ENCODE results near the gene EFTUD2.

EFTUD2 gene

DNA sequence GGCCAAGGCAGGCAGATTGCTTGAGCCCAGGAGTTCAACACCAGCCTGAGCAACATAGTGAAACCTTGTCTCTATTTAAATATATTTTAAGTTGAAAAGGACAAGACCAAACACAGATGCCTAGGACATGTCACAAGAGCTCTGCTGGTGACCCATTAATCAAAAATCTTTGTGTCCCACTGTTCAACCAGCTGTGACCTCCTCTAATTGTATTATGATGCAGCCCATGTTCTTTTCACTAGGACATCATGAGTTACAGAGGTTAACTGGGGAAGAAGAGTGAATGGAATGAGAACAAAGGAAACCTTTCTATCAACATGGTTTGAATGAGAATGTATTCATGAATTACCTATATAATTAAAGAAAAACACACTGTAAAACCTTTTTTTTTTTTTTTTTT is 7.0 kb downstream of the EFTUD2 start:
- TF ChIP-seq CTCF (IDR thresholded peaks at IDR 0.05), result no peak
- H3K36me3 ChIP-seq (ENCODE audit: control insufficient read depth, insufficient read depth, low read length), result no peaks in the 10 kb centered on the region
- H2AFZ ChIP-seq, result no peak overlapping the region
- peaks cover 24% of the 10 kb centered on the region for H3K79me2 ChIP-seq
- H3K4me1 ChIP-seq, result peaks cover 6% of the 10 kb centered on the region
- no peak overlapping the region for H3K9ac ChIP-seq
- H3K9me3 ChIP-seq (ENCODE audit: control insufficient read depth, low read length), result no peaks in the 10 kb centered on the region
- no peak overlapping the region for H3K27ac ChIP-seq
- no peak overlapping the region for H3K4me3 ChIP-seq (ENCODE audit: low read depth, low read length)
- H3K4me2 ChIP-seq (ENCODE audit: low read length), result no peak overlapping the region
- H3K27me3 ChIP-seq (ENCODE audit: control insufficient read depth, insufficient read depth, low read length), result no peaks in the 10 kb centered on the region

DNA sequence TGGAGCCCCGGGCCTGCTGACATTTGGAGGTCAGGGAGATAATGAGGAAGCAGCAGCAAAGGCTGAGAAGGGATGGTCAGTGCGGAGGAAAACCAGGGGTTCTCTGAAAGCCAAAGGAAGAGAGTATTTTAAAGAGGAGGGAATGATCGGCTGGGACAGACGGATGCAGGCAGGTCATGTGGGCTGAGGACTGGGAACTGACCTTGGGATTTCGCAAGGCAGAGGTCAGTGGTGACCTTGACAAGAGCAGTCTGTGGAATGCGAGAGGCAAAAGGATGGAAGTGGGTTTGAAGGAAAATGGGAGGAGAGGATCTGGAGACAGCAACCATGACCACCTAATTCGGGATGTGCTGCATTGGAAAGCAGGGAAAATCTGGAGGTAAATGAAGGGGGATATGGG is 10.2 kb downstream of the EFTUD2 start:
- Histone ChIP-seq H3K9ac (no peak overlapping the region), H3K4me3 (ENCODE audit: low read depth, low read length) (no peak overlapping the region), H3K4me2 (ENCODE audit: low read length) (no peak overlapping the region), H3K9me3 (ENCODE audit: control insufficient read depth, low read length) (no peaks in the 10 kb centered on the region), H3K79me2 (peaks cover 12% of the 10 kb centered on the region), H3K27me3 (ENCODE audit: control insufficient read depth, insufficient read depth, low read length) (no peaks in the 10 kb centered on the region), H3K27ac (no peak overlapping the region), H3K36me3 (ENCODE audit: control insufficient read depth, insufficient read depth, low read length) (peaks cover 3% of the 10 kb centered on the region), H3K4me1 (peaks cover 6% of the 10 kb centered on the region), H2AFZ (no peak overlapping the region)
- no peak for TF ChIP-seq CTCF (IDR thresholded peaks at IDR 0.05)

DNA sequence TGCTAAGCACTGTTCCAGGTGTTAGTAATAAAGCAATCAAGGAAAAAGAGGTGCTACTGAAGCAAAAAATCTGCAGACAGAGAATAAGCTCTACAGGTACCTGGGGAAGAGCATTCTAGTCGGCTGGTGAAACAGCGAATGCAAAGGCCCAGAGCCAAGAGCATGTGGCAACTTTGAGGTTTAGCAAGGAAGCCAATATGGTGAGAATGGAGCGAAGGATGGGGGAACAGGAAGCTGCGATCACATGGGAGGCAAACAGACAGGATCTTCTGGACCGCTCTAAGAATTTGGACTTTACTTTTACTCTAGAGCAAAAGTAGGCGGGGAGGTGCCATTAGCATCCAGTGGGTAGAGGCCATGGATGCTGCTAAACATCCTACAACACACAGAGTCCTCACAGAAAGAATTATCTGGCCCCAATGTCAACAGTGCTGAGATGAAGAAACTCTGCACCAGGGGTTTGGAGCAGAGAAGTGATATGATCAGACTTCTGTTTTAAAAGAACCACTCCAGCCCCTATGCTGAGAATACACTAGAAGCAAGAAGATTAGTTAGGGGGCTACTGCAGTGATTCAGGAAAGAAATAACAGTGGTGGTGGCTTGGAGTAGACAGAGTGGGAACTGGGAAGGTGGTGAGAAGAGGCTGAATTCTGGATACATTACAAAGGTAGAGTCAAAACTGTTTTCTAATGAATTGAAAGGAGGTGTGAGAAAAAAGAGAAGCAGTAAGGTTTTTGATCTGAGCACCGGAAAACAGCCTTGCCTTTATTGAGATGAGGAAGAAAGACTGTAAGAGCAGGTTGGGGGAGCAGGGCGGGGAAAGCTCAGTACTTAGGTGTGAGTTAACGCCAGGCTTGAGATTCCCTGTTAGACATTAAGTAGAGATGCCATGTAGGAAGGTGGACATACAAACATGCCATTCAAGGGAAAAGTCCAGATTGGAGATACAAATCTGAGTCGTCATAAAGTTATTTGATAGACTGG is 11.0 kb downstream of the EFTUD2 start:
- Histone ChIP-seq H3K27ac (no peak overlapping the region), H3K9me3 (ENCODE audit: control insufficient read depth, low read length) (no peaks in the 10 kb centered on the region), H3K9ac (no peak overlapping the region), H2AFZ (no peak overlapping the region), H3K36me3 (ENCODE audit: control insufficient read depth, insufficient read depth, low read length) (peaks cover 3% of the 10 kb centered on the region), H3K27me3 (ENCODE audit: control insufficient read depth, insufficient read depth, low read length) (no peaks in the 10 kb centered on the region), H3K4me3 (ENCODE audit: low read depth, low read length) (no peak overlapping the region), H3K79me2 (peaks cover 11% of the 10 kb centered on the region), H3K4me1 (peaks cover 6% of the 10 kb centered on the region), H3K4me2 (ENCODE audit: low read length) (no peak overlapping the region)
- TF ChIP-seq CTCF (IDR thresholded peaks at IDR 0.05), result no peak

- no peak overlapping the region for H3K27ac ChIP-seq
- peaks cover under 1% of the 10 kb centered on the region for H3K79me2 ChIP-seq
- H3K36me3 ChIP-seq (ENCODE audit: control insufficient read depth, insufficient read depth, low read length), result peaks cover 3% of the 10 kb centered on the region
- H3K27me3 ChIP-seq (ENCODE audit: control insufficient read depth, insufficient read depth, low read length), result no peaks in the 10 kb centered on the region
- no peak overlapping the region for H2AFZ ChIP-seq
- H3K4me2 ChIP-seq (ENCODE audit: low read length), result no peak overlapping the region
- H3K9me3 ChIP-seq (ENCODE audit: control insufficient read depth, low read length), result no peaks in the 10 kb centered on the region
- TF ChIP-seq CTCF (IDR thresholded peaks at IDR 0.05), result no peak
- H3K9ac ChIP-seq, result no peak overlapping the region
- no peak overlapping the region for H3K4me3 ChIP-seq (ENCODE audit: low read depth, low read length)
- H3K4me1 ChIP-seq, result peaks cover 6% of the 10 kb centered on the region
Measured at GRCh38 chr17:44887016-44887415, 12.2 kb downstream of the EFTUD2 start.

All from parathyroid adenoma (tissue), 2 donors.